ENCODE data around the gene DPYD.

- TF ChIP-seq, protein P1, sequence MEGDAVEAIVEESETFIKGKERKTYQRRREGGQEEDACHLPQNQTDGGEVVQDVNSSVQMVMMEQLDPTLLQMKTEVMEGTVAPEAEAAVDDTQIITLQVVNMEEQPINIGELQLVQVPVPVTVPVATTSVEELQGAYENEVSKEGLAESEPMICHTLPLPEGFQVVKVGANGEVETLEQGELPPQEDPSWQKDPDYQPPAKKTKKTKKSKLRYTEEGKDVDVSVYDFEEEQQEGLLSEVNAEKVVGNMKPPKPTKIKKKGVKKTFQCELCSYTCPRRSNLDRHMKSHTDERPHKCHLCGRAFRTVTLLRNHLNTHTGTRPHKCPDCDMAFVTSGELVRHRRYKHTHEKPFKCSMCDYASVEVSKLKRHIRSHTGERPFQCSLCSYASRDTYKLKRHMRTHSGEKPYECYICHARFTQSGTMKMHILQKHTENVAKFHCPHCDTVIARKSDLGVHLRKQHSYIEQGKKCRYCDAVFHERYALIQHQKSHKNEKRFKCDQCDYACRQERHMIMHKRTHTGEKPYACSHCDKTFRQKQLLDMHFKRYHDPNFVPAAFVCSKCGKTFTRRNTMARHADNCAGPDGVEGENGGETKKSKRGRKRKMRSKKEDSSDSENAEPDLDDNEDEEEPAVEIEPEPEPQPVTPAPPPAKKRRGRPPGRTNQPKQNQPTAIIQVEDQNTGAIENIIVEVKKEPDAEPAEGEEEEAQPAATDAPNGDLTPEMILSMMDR (IDR thresholded peaks at IDR 0.05; ENCODE audit: low read length), result no peak
- TF ChIP-seq EZH2phosphoT487 (IDR thresholded peaks at IDR 0.05; ENCODE audit: low read length), result no peak
Measured at GRCh38 chr1:97078872-97079271, 842.0 kb downstream of the DPYD start.
